ENCODE measurements around the gene SLX4IP. TPM values are rescaled to one million over a fixed set of nuclear protein-coding genes. Genes with fewer than 3 reads are reported as not detected.
"Not testable (repeated sequence)": the region's sequence is repeated elsewhere in the genome, so short reads cannot be mapped to it uniquely, and the experiment has no call there.

The SLX4IP gene
- total RNA-seq, 2 donors from 2014 or later: 6.4 to 7.7 TPM

DNA sequence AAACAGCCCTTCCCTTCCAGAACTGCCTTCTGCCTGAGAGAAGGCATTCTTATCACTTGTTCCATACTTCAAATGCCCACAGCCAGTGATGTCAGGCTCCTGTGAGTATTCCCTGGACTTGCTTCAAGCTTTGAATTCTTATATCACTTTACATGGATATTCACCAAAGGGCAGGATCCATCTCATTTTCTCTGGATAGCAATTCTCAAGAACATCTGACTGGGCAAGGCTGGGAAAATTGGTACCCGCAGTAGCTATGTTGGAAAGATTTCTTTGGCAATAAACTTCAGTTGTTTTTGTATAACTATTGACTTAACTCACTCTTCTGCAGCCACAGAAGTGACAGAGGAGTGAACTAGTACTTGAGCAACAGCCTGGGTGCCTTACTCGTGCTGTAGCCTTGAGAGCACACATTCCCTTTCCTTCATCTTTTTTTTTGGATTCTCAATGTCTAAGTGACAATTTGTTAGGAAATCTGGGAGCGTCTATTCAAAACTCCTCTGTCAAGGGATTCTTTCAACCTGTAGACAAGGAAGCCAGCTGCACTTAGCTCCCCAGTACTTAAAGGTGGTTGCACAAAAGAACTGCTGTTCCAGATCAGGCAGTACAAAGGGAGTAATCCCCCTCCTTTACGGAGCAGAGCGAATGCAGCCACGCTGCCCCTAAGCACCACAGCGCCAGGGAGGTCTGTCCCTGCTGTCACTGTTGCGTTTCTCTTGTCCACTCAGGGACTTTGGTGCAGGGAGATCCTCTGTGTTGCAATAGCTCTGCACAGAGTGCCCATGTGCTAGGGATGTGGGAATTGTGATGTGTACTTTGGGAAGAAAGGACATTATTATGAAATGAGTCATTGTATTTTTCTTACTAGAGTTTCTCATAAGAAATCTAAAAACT lies 169.1 kb downstream of the SLX4IP start:
- intact Hi-C loops (cut with DNase I, micrococcal nuclease): no loop called here
- ATAC-seq (no peak), DNase-seq (no peak)

DNA sequence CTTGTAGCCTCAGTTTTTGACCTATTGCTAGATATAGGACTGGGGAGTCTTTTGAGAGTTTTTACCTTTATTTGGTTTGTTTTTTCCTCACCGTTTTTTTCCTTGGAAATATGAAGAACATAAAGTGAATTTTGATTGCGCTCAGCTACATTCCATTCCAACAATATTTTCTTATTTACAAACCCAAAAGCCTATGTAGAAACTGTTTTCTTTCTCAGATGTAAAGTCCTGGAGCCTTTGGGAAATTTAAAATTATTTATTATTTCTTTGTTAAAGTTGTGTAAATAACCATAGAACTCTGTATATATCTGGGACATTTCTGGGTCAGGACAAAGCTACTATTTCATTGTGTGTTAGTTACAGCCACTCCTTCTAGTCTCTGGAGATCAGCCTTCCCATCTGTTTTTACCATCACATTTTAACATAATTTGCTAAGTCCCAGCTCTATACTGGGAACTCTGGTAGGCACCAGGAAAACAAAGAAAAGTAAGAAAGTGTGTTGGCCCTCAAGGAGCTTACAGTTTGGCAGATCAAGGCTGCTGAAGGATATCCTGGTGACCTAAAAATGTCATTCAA lies 169.8 kb downstream of the SLX4IP start:
- ATAC-seq (no peak), DNase-seq (no peak)
- intact Hi-C loops (cut with DNase I, micrococcal nuclease): no loop called here

DNA sequence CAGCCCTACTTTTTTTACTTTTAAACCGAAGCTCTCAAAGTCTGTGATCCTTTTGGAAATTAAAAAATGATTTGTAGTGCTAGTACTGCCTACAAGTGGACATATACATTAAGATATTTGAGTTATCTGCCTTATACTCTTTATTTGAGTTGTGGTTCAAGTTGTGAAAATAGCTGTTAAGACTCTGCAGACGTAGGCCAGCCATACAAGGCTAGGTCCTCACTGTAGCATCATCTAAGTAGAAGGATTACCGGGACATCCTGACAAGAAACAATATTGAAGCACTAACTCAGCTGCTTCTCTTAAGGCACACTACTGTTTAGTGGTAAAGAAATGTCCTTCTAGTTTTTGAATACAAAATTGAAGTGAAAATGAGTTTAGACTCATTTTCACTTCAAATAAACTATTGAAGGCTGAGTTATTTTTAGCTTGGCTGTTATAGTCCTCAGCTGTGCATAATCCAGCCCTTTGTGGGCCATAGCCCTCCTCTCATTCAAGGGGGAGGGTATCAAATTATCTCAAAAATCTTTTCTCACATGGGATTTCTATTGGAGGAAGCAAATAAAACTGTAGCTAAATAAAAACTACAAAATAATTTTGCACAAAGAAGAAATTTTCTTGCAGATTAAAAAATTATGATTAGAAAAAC lies 170.6 kb downstream of the SLX4IP start:
- no peak for DNase-seq
- ATAC-seq: no peak
- intact Hi-C loops (cut with DNase I, micrococcal nuclease): no loop called here

DNA sequence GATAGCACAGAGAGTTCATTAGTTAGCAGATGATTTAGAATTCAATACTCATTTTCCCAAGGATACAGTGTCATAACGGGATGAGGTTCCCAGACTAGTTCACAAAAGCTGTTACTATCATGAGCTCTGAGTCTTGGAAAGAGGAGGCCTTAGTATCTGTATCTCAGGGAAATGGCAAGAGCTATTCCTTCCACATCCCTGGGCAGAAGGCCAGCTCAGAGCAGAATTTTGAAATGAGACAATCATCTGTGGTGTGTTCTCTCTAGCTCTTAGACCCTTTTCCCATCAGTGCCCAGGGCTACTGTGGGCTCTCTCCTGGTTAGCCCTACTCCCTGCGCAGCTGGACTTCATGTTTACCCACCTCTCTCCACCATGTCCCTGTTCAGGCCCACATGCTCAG lies 174.2 kb downstream of the SLX4IP start:
- DNase-seq (no peak), ATAC-seq (no peak)

DNA sequence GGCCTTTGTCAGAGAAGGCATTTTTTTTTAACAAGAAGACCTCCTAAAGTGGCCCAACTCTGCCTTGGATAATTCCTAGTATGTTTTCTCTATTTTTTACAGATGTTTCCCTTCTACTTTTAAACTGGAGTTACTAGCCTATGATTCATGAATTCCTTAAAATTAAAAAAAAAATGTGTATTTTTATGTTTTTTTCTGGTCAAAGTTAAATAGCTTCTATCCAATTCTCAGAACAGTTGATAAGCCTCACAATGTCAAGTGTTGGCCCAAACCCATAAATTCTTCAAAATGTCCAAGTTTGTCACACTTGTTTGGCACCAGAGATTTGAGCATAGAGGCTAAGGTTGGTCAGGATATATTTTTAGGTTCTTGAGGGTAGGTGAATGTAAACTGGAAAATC lies 174.7 kb downstream of the SLX4IP start:
- intact Hi-C loops (cut with DNase I, micrococcal nuclease): no loop called here
- DNase-seq (no peak), ATAC-seq (no peak)

More for the DNA sequence above, 174.2 kb downstream of the SLX4IP start:
- intact Hi-C loops (cut with DNase I, micrococcal nuclease): no loop called here

DNA sequence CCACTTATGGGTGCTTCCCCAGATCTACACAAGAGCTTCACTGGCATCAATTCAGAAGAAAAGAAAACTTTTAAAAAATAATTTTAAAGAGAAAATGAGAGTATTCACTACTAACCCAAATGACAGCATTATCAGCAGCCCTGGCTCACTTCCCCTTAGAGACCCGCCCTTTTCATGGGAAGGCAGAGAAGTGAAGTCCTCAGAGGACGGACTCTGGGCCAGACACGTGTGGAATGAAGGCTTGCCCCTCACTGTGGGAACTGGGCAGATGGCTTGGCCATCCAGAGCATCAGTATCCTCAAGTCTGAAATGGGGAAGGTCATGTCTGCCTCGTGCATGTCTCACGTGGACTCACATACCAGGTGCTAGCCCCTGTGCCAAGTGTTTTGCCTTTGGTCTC lies 175.1 kb downstream of the SLX4IP start:
- DNase-seq: no peak
- intact Hi-C loops (cut with DNase I, micrococcal nuclease): no loop called here
- peak; percentile 42 for ATAC-seq

DNA sequence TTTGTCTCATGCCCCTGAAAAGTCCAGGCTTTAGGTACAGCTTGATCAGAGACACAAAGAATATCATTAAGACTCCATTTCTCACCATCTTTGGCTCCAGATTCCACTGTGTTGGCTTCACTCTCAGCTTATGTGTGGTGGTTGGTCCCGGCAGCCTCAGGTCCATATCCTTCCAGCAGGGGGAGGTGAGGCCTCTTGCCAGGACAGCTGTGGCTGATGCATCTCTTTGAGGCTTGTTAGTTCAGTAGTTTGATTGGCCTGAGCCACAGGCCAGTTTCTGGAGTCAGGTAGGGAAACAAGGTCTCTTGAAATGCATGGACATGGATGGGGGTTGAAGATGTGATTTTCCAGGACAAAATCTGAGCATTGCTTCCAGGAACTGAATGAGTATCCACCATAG lies 176.3 kb downstream of the SLX4IP start:
- intact Hi-C loops (cut with DNase I, micrococcal nuclease): no loop called here
- DNase-seq (peak in 1 of 2 donors; percentile 42), ATAC-seq (peak; percentile 74)

DNA sequence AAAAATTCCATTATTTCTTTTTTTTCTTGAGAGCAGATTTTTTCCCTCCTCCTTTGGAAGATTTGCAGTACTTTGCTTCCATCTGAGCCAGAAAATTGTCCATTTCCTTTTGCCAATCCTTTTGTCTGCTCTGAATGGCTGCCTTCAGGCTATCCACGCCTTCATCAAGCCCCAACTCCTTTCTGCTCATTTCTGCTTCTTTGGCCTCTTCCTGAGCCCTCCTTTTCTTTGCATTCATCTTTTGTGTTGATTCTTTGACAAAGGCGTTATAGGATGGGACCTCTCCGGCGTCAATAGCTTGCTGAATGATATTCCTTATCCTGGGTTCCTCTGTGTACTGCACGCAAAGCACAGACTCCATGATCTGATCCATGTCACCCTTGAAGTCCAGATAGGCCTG lies 178.3 kb downstream of the SLX4IP start:
- DNase-seq; intact Hi-C loops (cut with DNase I, micrococcal nuclease); ATAC-seq: not testable (repeated sequence)

DNA sequence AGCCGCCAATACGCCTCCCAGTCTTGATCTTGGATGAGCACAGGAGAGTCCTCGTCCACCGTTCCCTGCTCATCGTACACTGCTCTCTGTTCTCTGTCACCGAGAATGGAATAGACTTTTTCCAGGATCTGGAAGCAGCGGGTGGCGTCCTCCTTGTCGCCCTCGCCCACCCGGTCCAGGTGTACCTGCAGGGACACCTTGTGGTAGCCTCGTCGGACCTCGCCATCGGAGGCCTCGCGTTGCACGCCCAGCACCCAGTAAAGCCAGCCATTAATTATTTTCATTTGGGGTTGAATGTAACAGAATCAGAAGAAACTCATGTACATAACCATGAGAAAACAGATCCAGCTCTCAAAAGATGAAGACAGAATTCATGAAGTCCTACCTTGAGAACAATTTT lies 178.8 kb downstream of the SLX4IP start:
- DNase-seq: no peak
- ATAC-seq: no peak
- intact Hi-C loops (cut with DNase I, micrococcal nuclease): no loop called here

DNA sequence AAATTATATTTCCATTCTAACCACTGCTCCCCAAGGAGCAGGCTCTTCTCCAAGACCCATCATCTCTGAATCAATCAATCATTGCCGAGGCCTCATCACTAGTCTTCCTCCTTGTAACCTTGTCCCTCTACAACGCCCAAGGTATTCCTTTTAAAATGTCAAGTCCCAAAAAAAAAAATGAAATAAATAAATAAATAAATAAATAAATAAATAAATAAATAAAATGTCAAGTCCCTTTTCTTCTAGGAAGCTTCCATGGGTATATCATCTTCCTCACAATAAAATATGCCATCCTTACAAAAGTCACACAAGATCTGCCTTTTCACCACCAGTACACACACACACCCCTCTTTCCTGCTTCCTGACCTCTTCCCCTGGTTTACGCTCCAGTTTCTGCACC lies 181.1 kb downstream of the SLX4IP start:
- intact Hi-C loops (cut with DNase I, micrococcal nuclease): no loop called here
- ATAC-seq (no peak), DNase-seq (no peak)

DNA sequence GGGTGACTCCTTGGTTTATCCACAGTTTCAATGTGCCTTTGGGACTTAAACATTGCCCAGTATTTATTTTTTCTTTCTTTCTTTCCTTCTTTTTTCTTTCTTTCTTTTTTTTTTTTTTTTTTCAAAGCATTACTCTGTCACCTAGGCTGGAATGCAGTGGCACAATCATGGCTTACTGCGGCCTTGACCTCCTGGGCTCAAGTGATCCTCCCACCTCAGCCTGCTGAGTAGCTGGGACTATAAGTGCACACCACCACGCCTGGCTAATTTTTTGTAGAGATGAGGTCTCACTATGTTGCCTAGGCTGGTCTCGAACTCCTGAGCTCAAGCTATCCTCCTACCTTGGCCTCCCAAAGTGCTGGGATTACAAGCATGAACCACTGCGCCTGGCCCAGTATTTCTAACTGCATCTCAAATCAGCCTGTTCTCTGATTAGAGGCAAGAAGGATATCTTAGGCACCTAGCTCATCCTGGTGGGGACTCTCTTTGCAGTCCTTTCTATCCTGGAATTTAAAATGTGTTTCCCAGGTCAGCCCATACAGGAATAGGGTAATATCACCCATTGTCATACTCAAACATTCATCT lies 182.5 kb downstream of the SLX4IP start:
- ATAC-seq; intact Hi-C loops (cut with DNase I, micrococcal nuclease); DNase-seq: not testable (repeated sequence)

DNA sequence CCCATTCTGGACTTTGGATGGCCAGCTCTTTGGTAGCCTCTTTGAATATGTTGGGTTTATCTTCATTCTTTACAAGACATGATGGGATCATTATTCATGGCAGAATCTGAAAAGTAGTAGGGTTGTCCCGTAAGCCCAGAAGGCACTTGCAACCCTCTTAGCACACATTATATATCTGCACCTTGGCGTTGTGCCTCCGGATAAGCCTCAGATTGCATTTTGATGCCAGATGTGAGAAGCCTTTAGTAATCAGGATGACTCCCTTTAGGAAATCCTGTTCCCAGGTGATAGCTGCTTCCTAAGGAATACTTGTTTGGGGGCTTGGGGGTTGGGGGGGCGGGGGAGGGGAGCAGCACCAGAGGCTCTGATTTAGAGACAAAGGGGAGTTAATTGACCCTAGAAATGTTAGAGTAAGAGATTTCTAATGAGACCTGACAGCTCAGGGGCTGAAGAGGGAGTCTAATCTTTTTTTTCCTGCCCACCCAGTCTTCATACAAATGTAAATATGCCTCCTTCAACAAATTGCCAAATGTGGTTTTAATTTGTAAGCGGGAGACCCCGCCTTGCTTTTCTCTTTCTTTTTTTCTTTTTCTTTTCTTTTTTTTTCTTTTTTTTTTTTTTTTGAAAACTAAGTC lies 183.6 kb downstream of the SLX4IP start:
- ATAC-seq (no peak), DNase-seq (no peak)
- intact Hi-C loops (cut with DNase I, micrococcal nuclease): no loop called here

DNA sequence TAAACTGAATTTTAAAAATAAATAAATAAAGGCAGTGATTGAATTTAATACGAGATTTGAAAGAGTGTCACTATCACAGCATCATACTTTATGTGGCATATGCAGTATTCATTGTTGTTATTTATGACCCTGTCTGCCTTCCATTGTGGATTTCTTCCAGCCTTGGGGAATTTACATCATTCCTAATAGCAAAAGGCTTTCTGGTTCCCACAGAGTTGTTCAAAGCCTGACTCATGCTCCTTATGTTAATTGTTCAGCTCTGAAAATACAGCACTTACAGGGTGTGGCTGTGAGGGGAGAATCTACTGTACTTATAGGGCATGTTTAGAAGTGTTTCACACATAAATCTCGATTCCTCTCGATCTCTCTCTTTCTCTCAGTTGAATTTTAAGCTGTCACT lies 184.3 kb downstream of the SLX4IP start:
- intact Hi-C loops (cut with DNase I, micrococcal nuclease): no loop called here
- no peak for DNase-seq
- ATAC-seq: peak; percentile 93

DNA sequence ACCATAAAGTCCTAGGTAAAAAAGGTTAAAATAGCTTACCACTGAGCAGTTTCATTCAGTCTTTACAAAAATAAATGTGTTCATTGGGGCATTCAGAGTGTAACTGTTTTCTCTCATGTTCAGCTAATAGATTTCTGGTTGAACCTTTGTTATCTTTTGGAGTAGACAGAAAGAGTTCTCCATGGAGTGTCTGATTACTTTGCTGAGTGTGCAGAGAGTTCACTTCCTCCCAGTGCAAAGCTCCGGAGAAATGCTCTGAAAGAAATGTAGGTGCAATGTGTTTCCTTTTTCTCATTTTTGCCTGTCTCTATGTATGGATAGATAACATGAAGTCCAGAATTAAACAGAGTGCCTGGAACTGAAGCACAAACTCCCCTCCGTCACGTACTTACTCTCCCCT lies 186.0 kb downstream of the SLX4IP start:
- DNase-seq (no peak), ATAC-seq (no peak)
- intact Hi-C loops (cut with DNase I, micrococcal nuclease): no loop called here

DNA sequence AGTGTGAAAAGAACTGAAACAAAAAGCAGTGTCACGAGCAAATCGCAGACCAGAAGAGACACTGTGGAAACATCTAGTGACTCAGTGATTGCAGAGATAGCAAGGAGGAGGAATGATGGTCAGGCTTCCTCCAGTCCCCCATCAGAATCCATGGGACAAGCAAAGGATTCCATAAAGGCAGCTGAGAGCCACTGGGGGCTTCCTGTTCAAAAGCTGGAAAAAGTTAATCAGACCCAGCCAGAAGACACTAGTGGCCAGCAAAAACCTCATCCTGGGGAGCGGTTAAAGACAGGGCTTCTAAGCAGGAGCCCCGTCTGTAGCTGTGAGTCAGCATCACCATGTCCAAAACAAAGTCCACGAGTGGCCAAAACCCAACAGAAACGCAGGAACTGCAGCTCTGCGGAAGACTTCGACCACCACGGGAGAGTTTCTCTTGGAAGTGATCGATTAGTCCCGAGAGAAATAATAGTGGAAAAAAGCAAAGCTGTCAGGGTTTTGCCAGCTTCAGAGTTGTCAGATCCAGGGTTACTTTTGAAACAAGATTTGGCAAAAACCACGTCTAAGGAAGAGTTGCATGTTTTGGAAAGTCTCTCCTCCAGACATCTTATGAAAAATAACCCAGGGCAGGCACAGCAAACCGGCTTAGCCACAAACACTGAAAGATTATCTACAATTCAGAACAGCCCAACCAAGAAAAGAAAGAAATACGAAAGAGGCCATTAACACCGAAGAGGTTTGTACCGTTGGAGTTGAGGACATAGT lies 187.7 kb downstream of the SLX4IP start:
- DNase-seq: no peak
- no peak for ATAC-seq
- intact Hi-C loops (cut with DNase I, micrococcal nuclease): no loop called here

DNA sequence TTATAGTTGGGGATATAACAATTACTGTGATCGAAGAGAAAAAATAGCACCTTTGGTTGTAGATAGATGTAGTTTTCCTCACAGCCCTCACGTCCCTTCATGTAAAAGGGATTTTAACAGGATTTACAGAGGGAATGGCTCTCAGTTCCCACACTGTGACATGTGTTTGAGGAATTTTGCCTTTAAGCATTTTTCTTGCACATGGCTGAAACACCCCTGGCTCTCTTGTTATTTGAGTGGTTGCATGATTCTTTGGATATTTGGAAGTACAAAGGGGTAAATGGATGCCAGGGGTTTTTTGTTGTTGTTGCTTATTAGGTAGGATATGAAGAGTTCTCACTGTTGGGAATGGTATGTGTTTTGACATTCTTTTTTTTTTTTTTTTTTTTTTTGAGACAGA lies 190.5 kb downstream of the SLX4IP start:
- DNase-seq (no peak), ATAC-seq (no peak)
- intact Hi-C loops (cut with DNase I, micrococcal nuclease): no loop called here

DNA sequence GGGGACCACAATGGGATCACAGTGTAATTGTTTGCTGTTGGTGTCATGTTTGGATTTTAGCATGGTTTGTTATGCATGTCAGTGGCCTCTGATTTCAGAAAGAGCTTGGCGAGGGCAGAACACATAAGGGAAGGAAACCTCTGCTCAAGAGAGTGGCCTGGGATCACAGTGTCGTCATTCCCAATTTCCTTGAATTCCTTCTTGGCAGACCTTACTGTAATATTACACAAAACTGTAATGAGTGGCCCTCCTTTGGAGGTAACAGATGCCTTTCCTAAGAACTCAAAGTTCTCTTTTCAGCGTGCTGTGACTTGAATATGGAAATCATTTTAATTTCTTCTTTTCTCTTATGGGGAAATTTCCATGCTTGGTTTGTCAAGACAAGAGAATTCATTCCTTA lies 191.8 kb downstream of the SLX4IP start:
- ATAC-seq (no peak), DNase-seq (no peak)
- intact Hi-C loops (cut with DNase I, micrococcal nuclease): no loop called here

DNA sequence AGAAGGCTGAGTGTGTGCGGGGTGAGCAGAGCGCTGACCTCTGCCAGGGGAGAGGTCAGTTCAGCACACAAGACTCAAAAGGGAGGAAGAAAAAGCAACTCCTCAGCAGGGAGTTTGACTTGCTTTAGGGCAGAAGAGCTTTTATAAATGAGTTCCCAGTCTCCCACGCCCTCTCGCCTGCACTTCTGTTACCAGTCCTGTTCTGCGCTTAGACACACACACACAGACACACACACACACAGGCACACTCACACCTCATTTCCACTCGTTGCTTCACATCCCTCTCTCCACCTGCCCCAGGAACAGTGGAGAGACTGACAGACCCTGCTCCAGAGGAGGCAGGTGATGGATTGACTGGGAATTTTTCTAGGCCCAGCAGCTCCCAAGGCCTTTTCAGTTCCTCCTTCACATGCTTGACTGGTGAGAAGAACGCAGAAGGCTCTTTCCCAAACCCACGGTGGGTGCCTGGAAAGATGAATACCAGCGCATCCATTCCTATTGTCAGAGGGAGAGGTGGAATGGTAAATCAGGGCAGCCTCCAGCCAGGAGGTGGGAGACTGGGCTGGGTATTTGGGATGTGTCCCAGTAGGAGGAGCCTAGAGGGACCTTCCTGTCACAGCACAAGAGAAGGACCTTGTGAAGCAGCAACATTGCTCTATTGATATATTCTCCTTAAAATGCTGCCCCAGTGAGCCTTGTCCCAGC lies 195.0 kb downstream of the SLX4IP start:
- no peak for ATAC-seq
- DNase-seq: no peak
- intact Hi-C loops (cut with DNase I, micrococcal nuclease): no loop called here
